Prostate gland (tissue), 2 donors: ENCODE data around the gene MYBPH. TPM values are rescaled to one million over a fixed set of nuclear protein-coding genes. Genes with fewer than 3 reads are reported as not detected.

ENCODE experiments used
- DNase-seq: peaks from one replicate; pipeline ENCODE4 v3.0.0-alpha.2; 2019; ENCODE audit warnings: low spot score
- H3K27ac ChIP-seq, 2 donors: fragments of 200-600 bp; sonication (generic); 2 replicates each; pipeline ENCODE4 v1.5.1; 2017 to 2019
- H3K27me3 ChIP-seq: fragments of 200-600 bp; sonication (generic); replicated peaks from 2 replicates; pipeline ENCODE4 v1.5.1; 2019; ENCODE audit not compliant: insufficient read depth
- H3K36me3 ChIP-seq, 2 donors: fragments of 200-600 bp; sonication (generic); 1 replicate in 1 of 2; 2 replicates in 1 of 2; pipeline versions ENCODE4 v1.5.1 to v1.8.1; 2017 to 2019
- H3K4me1 ChIP-seq: fragments of 200-600 bp; sonication (generic); replicated peaks from 2 replicates; pipeline ENCODE4 v1.5.1; 2019
- H3K4me3 ChIP-seq, 2 donors: fragments of 200-600 bp; sonication (generic); 2 replicates each; pipeline ENCODE4 v1.5.1; 2017 to 2019
- H3K9me3 ChIP-seq: fragments of 200-600 bp; sonication (generic); 2 replicates; pipeline ENCODE4 v1.5.1; 2017
- CTCF ChIP-seq, 4 experiments: fragments of 200-600 bp in 2 of 4; fragments of 450-650 bp in 2 of 4; sonication (generic) in 2 of 4; IDR thresholded peaks; 1 replicate in 3 of 4; 2 replicates in 1 of 4; pipeline ENCODE4 v1.5.1; 2016 to 2019; ENCODE audit warnings: antibody characterized with exemption in 4 of 4, mild to moderate bottlenecking in 2 of 4, moderate library complexity in 2 of 4
- POLR2A ChIP-seq: fragments of 450-650 bp; IDR thresholded peaks from one replicate; pipeline ENCODE4 v1.6.1; 2016; ENCODE audit warnings: antibody characterized with exemption, mild to moderate bottlenecking
- POLR2AphosphoS5 ChIP-seq: sonication (generic); formaldehyde crosslinking; IDR thresholded peaks from one replicate; pipeline ENCODE4 v1.6.1; 2017; ENCODE audit warnings: antibody characterized with exemption
- WGBS: methylation state at CpG from one replicate; pipeline ENCODE4 v1.1.5; 2018; 5-methylcytosine and 5-hydroxymethylcytosine counted together
- intact Hi-C: fragments of 100-400 bp; cut with DNase I; formaldehyde crosslinking; loops from one replicate; pipeline ENCODE4 v1.14.2; 2022
- total RNA-seq, 2 donors: library from RNA; depleted of rRNA; stranded (reverse); fragments of >200 nt; gene quantifications; one replicate each; pipeline ENCODE4 v1.1.0, GENCODE V29; 2016

The MYBPH gene
- total RNA-seq, 2 donors from 2014 or later = 7.7 TPM; not detected in 1

DNA sequence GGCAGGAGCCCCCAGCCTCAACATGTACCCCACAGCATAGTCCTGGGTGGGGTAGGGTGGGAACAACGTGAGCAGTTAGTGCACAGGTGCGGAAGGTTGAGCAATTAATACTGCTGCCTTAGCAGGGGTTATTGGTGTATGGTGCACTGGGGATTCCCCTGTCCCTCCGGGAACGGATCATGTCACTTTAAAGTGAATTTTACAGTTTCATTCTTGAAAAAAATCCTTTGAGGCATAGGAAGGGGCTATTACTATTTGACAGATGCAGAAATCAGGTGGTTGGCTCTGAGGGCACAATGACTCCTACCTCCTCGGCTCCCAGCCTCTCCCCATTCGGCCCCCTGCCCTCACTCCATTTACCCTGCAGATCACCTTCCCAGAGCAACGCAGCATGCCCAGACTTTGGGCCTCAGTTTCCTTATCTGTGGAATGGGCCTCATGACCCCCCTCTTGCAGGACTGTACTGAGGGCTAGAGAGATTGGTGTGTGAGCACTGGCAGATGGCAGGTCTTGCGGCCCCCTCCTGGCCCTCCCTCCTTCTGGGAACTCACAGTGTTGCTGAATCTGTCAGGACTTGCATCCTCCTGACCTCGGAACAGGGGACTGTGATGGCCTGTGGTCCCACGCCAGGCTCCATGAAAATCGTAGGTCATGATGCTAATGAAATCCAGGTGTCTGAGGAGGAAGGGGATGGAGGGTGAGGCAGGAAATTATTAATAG, 5.1 kb upstream of the MYBPH start:
- DNase-seq = no peak
- Histone ChIP-seq H3K4me1 (no peaks in the 10 kb centered on the region), H3K4me3 (no peak overlapping the region), H3K9me3 (no peaks in the 10 kb centered on the region), H3K27ac (no peak overlapping the region), H3K36me3 (no peaks in the 10 kb centered on the region), H3K27me3 (no peaks in the 10 kb centered on the region)
- 55% methylated on average over 11 of the region's 11 CpGs for WGBS
- no peak for TF ChIP-seq POLR2AphosphoS5
- intact Hi-C loops = no loop called here

- Histone ChIP-seq H3K9me3 (no peaks in the 10 kb centered on the region), H3K27me3 (no peaks in the 10 kb centered on the region), H3K4me3 (no peak overlapping the region), H3K36me3 (no peaks in the 10 kb centered on the region), H3K27ac (no peak overlapping the region), H3K4me1 (no peaks in the 10 kb centered on the region)
- no peak for TF ChIP-seq POLR2A
- no peak for TF ChIP-seq POLR2AphosphoS5
- no peak for TF ChIP-seq CTCF (IDR thresholded peaks at IDR 0.05)
- DNase-seq = no peak
- 94% methylated on average over 10 of the region's 10 CpGs for WGBS
- intact Hi-C loops = no loop called here
Observed at GRCh38 chr1:203179667-203180005, 4.0 kb upstream of the MYBPH start.

GRCh38 chr1:203178821-203179666, 3.4 kb upstream of the MYBPH start:
- Histone ChIP-seq H3K4me3 (no peak overlapping the region), H3K27me3 (no peaks in the 10 kb centered on the region), H3K36me3 (no peaks in the 10 kb centered on the region), H3K4me1 (no peaks in the 10 kb centered on the region), H3K9me3 (no peaks in the 10 kb centered on the region), H3K27ac (no peak overlapping the region)
- no peak for TF ChIP-seq CTCF (IDR thresholded peaks at IDR 0.05)
- TF ChIP-seq POLR2A = no peak
- no peak for TF ChIP-seq POLR2AphosphoS5
- WGBS = 94% methylated on average over 14 of the region's 14 CpGs
- intact Hi-C loops = no loop called here
- no peak for DNase-seq

- H3K36me3 ChIP-seq = no peaks in the 10 kb centered on the region
- no peaks in the 10 kb centered on the region for H3K4me1 ChIP-seq
- no peak overlapping the region for H3K27ac ChIP-seq
- intact Hi-C loops = no loop called here
- DNase-seq = no peak
- H3K4me3 ChIP-seq = no peak overlapping the region
- H3K9me3 ChIP-seq = no peaks in the 10 kb centered on the region
- 78% methylated on average over 5 of the region's 5 CpGs for WGBS
- no peaks in the 10 kb centered on the region for H3K27me3 ChIP-seq
- TF ChIP-seq POLR2AphosphoS5 (no peak), POLR2A (no peak), CTCF (IDR thresholded peaks at IDR 0.05) (no peak)
Observed at GRCh38 chr1:203178083-203178482, 2.5 kb upstream of the MYBPH start.

- Histone ChIP-seq H3K4me3 (no peak overlapping the region), H3K27me3 (no peaks in the 10 kb centered on the region), H3K36me3 (no peaks in the 10 kb centered on the region), H3K4me1 (no peaks in the 10 kb centered on the region), H3K27ac (no peak overlapping the region), H3K9me3 (no peaks in the 10 kb centered on the region)
- no peak for DNase-seq
- intact Hi-C loops = no loop called here
- no peak for TF ChIP-seq POLR2A
- TF ChIP-seq POLR2AphosphoS5 = no peak
- TF ChIP-seq CTCF (IDR thresholded peaks at IDR 0.05) = no peak
- 68% methylated on average over 9 of the region's 9 CpGs for WGBS
Observed at GRCh38 chr1:203177470-203178039, 1.9 kb upstream of the MYBPH start.
